ENCODE results near the gene ERMAP.

GRCh38 chr1:42851420-42851819, 34.5 kb downstream of the ERMAP start:
- TF ChIP-seq CTCF (IDR thresholded peaks at IDR 0.05) (no peak), POLR2A (IDR thresholded peaks at IDR 0.05) (no peak)

Measured in thyroid gland (tissue), 4 donors.